Caco-2 (cell line): ENCODE results near the gene SLC6A8. TPM values are rescaled to one million over a fixed set of nuclear protein-coding genes. Genes with fewer than 3 reads are reported as not detected.
"Not testable (repeated sequence)": the region's sequence is repeated elsewhere in the genome, so short reads cannot be mapped to it uniquely, and the experiment has no call there.

Source experiments
- BruUV-seq: library from RNA; stranded (reverse); fragments of 400-500 nt; replicated peaks from 2 replicates; lab custom pipeline; 2021; lab: Mats Ljungman, UMichigan
- CTCF ChIA-PET: fragments of 300-600 bp; sonication (Branson Sonifier 250); formaldehyde crosslinking; loops from one replicate; lab custom pipeline; 2022; ENCODE audit warnings: antibody characterized with exemption; lab: Charles Lee
- POLR2A ChIA-PET: fragments of 300-600 bp; sonication (Branson Sonifier 250); formaldehyde crosslinking; loops from one replicate; lab custom pipeline; 2022; ENCODE audit warnings: antibody characterized with exemption; lab: Charles Lee
- DNase-seq, 2 experiments: peaks; one replicate each; pipeline versions ENCODE4 v3.0.0 to v3.0.0-alpha.2; 2020 to 2022
- H3K27me3 ChIP-seq: replicated peaks from 2 replicates; pipeline ENCODE4 v1.6.0; 2011; ENCODE audit warnings: low read length; ENCODE audit not compliant: control insufficient read depth, insufficient read depth
- H3K36me3 ChIP-seq: 2 replicates; pipeline ENCODE4 v1.5.1; 2011; ENCODE audit warnings: low read length; ENCODE audit not compliant: control insufficient read depth, insufficient read depth
- H3K4me1 ChIP-seq: fragments of 250-450 bp; sonication (Bioruptor Pico); 2 replicates; pipeline ENCODE4 v1.5.1; 2020; ENCODE audit warnings: mild to moderate bottlenecking
- H3K4me3 ChIP-seq: 2 replicates; pipeline ENCODE4 v1.5.1; 2011; ENCODE audit warnings: low read depth, mild to moderate bottlenecking, control low read depth, low read length
- H3K9me3 ChIP-seq: fragments of 250-450 bp; sonication (Bioruptor Pico); 2 replicates; pipeline ENCODE4 v1.5.1; 2020; ENCODE audit warnings: mild to moderate bottlenecking, moderate library complexity
- H3K27ac Mint-ChIP-seq: one replicate; pipeline ENCODE4 v1.8.0; 2022; ENCODE audit warnings: mixed read lengths; ENCODE audit not compliant: unreplicated experiment
- H3K27me3 Mint-ChIP-seq: one replicate; pipeline ENCODE4 v1.8.0; 2022; ENCODE audit warnings: mixed read lengths; ENCODE audit not compliant: insufficient read depth, unreplicated experiment
- H3K36me3 Mint-ChIP-seq: one replicate; pipeline ENCODE4 v1.8.0; 2022; ENCODE audit warnings: mild to moderate bottlenecking, mixed read lengths; ENCODE audit not compliant: insufficient read depth, unreplicated experiment
- H3K4me1 Mint-ChIP-seq: one replicate; pipeline ENCODE4 v1.8.0; 2022; ENCODE audit warnings: low read depth, mixed read lengths; ENCODE audit not compliant: unreplicated experiment
- H3K4me3 Mint-ChIP-seq: one replicate; pipeline ENCODE4 v1.8.0; 2022; ENCODE audit warnings: mild to moderate bottlenecking, moderate library complexity, mixed read lengths; ENCODE audit not compliant: unreplicated experiment
- H3K9me3 Mint-ChIP-seq: one replicate; pipeline ENCODE4 v1.8.0; 2022; ENCODE audit warnings: mixed read lengths; ENCODE audit not compliant: unreplicated experiment
- intact Hi-C: fragments of 100-400 bp; cut with micrococcal nuclease; formaldehyde crosslinking; loops from one replicate; pipeline ENCODE4 v1.10.0; 2022; ENCODE audit not compliant: unreplicated experiment
- total RNA-seq: library from RNA; stranded (reverse); gene quantifications from 2 replicates; pipeline ENCODE4 v1.2.3, GENCODE V29; 2022
- TF ChIP-seq, protein P1 (sequence below), 2 experiments: fragments of 200-600 bp in 1 of 2; IDR thresholded peaks; 1 replicate in 1 of 2; 2 replicates in 1 of 2; pipeline versions ENCODE4 v1.5.1 to v1.8.0; 2011 to 2022; ENCODE audit warnings: antibody characterized with exemption in 1 of 2, control low read depth in 1 of 2, inconsistent platforms in 1 of 2, low read depth in 1 of 2, low read length in 1 of 2, mild to moderate bottlenecking in 1 of 2, moderate library complexity in 1 of 2; ENCODE audit not compliant: insufficient read depth in 1 of 2, severe bottlenecking in 1 of 2, unreplicated experiment in 1 of 2

Gene SLC6A8
- total RNA-seq, 1 experiment from 2014 or later: 8.8 TPM

DNA sequence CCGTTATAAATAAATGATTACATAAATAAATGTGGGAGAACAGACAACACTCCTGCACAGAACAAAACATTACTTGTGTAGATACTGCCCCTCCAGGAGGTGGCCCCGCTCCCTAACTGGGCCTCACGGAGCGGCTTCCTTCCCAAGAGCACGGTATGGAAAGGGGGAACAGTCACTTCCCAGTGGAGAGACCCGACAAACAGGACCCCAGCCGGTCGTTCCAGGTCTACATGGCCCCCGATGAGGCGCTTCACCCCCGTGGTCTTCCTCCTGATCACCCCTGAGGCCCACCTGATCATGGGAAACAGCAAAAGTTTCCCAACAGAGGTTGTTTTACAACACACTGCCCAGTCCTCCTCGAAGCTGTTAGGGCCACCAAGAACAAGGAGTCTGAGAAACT lies 6.6 kb upstream of the SLC6A8 start:
- Mint-ChIP-seq H3K4me1 (no peaks in the 10 kb centered on the region), H3K27ac (no peak overlapping the region), H3K4me3 (no peak overlapping the region), H3K9me3 (no peaks in the 10 kb centered on the region), H3K27me3 (no peaks in the 10 kb centered on the region), H3K36me3 (no peaks in the 10 kb centered on the region)
- ChIA-PET POLR2A (no interaction called here), CTCF (no interaction called here)
- Histone ChIP-seq H3K9me3 (no peaks in the 10 kb centered on the region), H3K36me3 (no peaks in the 10 kb centered on the region), H3K4me3 (no peak overlapping the region), H3K27me3 (no peaks in the 10 kb centered on the region), H3K4me1 (no peaks in the 10 kb centered on the region)
- intact Hi-C loops: no loop called here
- TF ChIP-seq, protein P1, sequence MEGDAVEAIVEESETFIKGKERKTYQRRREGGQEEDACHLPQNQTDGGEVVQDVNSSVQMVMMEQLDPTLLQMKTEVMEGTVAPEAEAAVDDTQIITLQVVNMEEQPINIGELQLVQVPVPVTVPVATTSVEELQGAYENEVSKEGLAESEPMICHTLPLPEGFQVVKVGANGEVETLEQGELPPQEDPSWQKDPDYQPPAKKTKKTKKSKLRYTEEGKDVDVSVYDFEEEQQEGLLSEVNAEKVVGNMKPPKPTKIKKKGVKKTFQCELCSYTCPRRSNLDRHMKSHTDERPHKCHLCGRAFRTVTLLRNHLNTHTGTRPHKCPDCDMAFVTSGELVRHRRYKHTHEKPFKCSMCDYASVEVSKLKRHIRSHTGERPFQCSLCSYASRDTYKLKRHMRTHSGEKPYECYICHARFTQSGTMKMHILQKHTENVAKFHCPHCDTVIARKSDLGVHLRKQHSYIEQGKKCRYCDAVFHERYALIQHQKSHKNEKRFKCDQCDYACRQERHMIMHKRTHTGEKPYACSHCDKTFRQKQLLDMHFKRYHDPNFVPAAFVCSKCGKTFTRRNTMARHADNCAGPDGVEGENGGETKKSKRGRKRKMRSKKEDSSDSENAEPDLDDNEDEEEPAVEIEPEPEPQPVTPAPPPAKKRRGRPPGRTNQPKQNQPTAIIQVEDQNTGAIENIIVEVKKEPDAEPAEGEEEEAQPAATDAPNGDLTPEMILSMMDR (IDR thresholded peaks at IDR 0.05; ENCODE audit: insufficient read depth in 1 of 2, low read depth in 1 of 2, low read length in 1 of 2, severe bottlenecking in 1 of 2, unreplicated experiment in 1 of 2): no peak
- DNase-seq: no peak
- no TSS peak for BruUV-seq

DNA sequence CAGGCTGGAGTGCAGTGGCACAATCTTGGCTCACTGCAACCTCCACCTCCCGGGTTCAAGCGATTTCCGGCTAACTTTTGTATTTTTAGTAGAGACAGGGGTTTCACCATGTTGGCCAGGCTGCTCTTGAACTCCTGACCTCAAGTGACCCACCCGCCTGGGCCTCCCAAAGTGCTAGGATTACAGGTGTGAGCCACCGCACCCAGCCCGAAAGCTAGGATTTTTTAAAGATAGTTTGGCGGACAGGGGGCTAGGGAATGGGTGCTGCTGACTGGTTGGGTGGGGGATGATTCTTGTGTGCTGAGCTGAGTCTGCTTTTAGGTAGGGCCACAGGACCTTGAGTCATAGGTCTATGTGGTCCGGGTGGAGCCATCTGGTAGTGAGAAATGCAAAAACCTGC lies 4.2 kb upstream of the SLC6A8 start:
- H3K4me1 ChIP-seq, BruUV-seq, H3K9me3 Mint-ChIP-seq, intact Hi-C loops, DNase-seq, POLR2A ChIA-PET, H3K4me3 ChIP-seq, H3K4me3 Mint-ChIP-seq, H3K9me3 ChIP-seq, H3K36me3 ChIP-seq, H3K27me3 ChIP-seq, H3K36me3 Mint-ChIP-seq, CTCF ChIA-PET, H3K4me1 Mint-ChIP-seq, H3K27ac Mint-ChIP-seq, H3K27me3 Mint-ChIP-seq: not testable (repeated sequence)

DNA sequence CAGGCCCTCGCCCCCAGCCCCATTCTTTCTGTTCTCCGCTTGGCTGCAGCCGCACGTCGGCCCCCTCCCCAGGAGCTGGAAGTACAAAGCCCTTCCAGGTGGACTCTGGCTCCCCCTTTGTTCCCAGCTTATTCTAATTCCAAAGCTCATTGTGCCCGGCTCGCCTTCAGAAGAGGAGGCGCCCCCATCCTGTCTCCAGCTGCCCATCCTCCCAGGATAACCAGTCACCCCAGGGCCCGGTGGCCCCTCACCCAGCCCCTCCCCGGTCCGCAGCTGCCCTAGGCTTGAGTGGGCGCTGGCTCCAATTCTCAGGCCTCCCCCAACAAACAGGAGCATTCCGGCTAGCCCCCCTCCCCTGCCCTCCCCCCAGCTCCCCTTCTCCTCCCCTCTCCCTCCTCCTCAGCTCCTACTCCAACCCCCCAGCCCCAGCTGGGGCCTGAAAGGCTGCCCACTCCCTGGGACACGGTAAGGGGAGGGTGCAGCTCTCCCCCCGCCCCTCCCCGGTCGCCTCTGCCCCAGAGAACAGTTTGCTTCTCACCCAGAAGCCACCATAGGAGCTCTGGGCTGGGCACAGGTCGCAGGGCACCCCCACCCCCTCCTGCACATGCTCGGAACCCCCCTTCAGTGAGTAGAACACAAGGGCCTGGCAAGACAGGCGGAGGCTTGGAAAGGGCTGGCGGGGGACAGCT lies 3.1 kb upstream of the SLC6A8 start:
- intact Hi-C loops: no loop called here
- H3K4me1 ChIP-seq: no peaks in the 10 kb centered on the region
- ChIA-PET CTCF (interaction anchor here (0.6 kb wide), 3 partner anchors 17 to 141 kb away, joined by 3 to 7 read pairs (median 4); no protein-coding TSS in a partner anchor), POLR2A (no interaction called here)
- no TSS peak for BruUV-seq
- TF ChIP-seq, protein P1 (IDR thresholded peaks at IDR 0.05; ENCODE audit: insufficient read depth in 1 of 2, low read depth in 1 of 2, low read length in 1 of 2, severe bottlenecking in 1 of 2, unreplicated experiment in 1 of 2): no peak
- H3K4me3 ChIP-seq: no peak overlapping the region
- H3K9me3 ChIP-seq: no peaks in the 10 kb centered on the region
- H3K27me3 Mint-ChIP-seq: no peaks in the 10 kb centered on the region
- H3K4me1 Mint-ChIP-seq: no peaks in the 10 kb centered on the region
- peaks cover 5% of the 10 kb centered on the region for H3K36me3 Mint-ChIP-seq
- H3K4me3 Mint-ChIP-seq: no peak overlapping the region
- DNase-seq: no peak
- no peaks in the 10 kb centered on the region for H3K9me3 Mint-ChIP-seq
- no peaks in the 10 kb centered on the region for H3K36me3 ChIP-seq
- H3K27ac Mint-ChIP-seq: no peak overlapping the region
- no peaks in the 10 kb centered on the region for H3K27me3 ChIP-seq
